Transverse colon (tissue), 4 donors: ENCODE results near the gene TET2.

Experiments used
- CTCF ChIP-seq, 5 experiments: fragments of 200-600 bp in 3 of 5; fragments of 450-650 bp in 2 of 5; sonication (generic) in 3 of 5; IDR thresholded peaks; 1 replicate in 2 of 5; 2 replicates in 3 of 5; pipeline ENCODE4 v1.5.1; 2016 to 2017; ENCODE audit warnings: antibody characterized with exemption in 5 of 5, inconsistent platforms in 3 of 5, mild to moderate bottlenecking in 2 of 5, moderate library complexity in 1 of 5
- EP300 ChIP-seq: sonication (generic); formaldehyde crosslinking; IDR thresholded peaks from one replicate; pipeline ENCODE4 v1.6.1; 2017; ENCODE audit warnings: antibody characterized with exemption, low read depth
- POLR2A ChIP-seq: fragments of 450-650 bp; IDR thresholded peaks from one replicate; pipeline ENCODE4 v1.6.1; 2016; ENCODE audit warnings: antibody characterized with exemption, mild to moderate bottlenecking, moderate library complexity
- POLR2AphosphoS5 ChIP-seq, 3 donors: sonication (generic); formaldehyde crosslinking; IDR thresholded peaks; one replicate each; pipeline ENCODE4 v1.6.1; 2016; ENCODE audit warnings: antibody characterized with exemption in 3 of 3

GRCh38 chr4:105274504-105274903 is 127.8 kb downstream of the TET2 start:
- TF ChIP-seq POLR2AphosphoS5 (IDR thresholded peaks at IDR 0.05) (no peak), CTCF (IDR thresholded peaks at IDR 0.05) (no peak), POLR2A (no peak), EP300 (no peak)
